ENCODE results near the gene MAP2K5. TPM values are rescaled to one million over a fixed set of nuclear protein-coding genes. Genes with fewer than 3 reads are reported as not detected.

Gene MAP2K5
- polyA plus RNA-seq, 1 donor from 2014 or later = 12.1 TPM

DNA sequence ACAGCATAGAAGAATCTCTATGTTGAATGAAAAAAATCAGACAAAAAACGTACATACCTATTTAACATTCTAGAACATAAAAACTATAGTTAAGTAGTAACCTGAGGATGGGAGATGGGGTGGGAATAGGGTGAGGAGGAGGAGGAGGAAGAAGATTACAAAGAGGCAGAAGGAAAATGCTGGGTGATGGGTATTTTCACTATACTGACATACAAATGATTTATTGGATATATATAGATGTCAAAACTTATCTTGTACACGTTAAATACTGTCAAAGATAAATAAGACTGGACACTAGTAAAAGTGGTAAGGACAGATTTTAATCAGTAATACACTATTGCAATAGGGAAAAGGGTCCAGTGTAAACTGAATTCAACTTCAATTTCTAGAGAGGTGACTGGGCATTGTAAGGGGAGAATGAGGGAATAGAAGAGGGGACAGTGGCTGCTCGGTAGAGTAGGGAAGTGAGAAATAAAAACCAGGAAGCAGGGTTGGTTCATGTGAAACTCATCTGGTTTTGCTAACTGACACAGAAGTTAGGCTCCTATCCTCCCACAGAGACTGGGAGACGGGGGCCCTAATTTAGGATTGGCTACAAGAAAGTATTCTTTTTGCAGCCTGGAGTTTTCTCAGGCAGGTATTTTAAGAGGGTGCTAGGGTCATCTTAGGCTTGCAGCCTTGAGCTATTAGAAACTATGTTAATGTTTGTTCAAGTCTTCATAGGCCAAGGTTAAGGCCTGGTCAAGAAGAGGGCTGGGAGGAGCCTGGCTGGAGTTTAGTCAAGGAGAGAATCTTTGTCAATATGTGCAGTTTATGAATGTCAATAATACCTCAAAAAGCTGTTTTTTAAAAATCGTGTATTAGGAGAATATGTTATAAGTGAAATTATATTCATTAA, 36.6 kb upstream of the MAP2K5 start:
- TF ChIP-seq SMC3 (conservative IDR thresholded peaks at IDR 0.05; ENCODE audit: poor library complexity) (no peak), RAD21 (conservative IDR thresholded peaks at IDR 0.05) (no peak), POLR2AphosphoS5 (IDR thresholded peaks at IDR 0.05) (no peak), EZH2 (IDR thresholded peaks at IDR 0.05; ENCODE audit: borderline replicate concordance, insufficient read depth, low read length, poor library complexity, severe bottlenecking) (no peak), TAF1 (IDR thresholded peaks at IDR 0.05; ENCODE audit: low read depth) (no peak), MXI1 (conservative IDR thresholded peaks at IDR 0.05; ENCODE audit: poor library complexity, severe bottlenecking) (no peak)
- no peaks in the 10 kb centered on the region for H3K79me2 ChIP-seq (replicated peaks; ENCODE audit: insufficient read depth, low read length)
- no peak overlapping the region for H3K27ac ChIP-seq (ENCODE audit: low read length)
- no peak overlapping the region for H3K9ac ChIP-seq (ENCODE audit: low read length)
- no peaks in the 10 kb centered on the region for H3K9me3 ChIP-seq (ENCODE audit: low read length)
- H3K27me3 ChIP-seq (ENCODE audit: insufficient read depth, low read depth, low read length) = peaks cover 8% of the 10 kb centered on the region
- H3K36me3 ChIP-seq (ENCODE audit: insufficient read depth, low read length) = no peaks in the 10 kb centered on the region
- H4K20me1 ChIP-seq (ENCODE audit: insufficient read depth) = no peaks in the 10 kb centered on the region
- no peak overlapping the region for H2AFZ ChIP-seq (ENCODE audit: low read depth, low read length)
- H3K4me3 ChIP-seq (ENCODE audit: low read length) = no peak overlapping the region
- no peaks in the 10 kb centered on the region for H3F3A ChIP-seq (ENCODE audit: insufficient read depth, low read length, poor library complexity, severe bottlenecking)
- no peak overlapping the region for H3K4me2 ChIP-seq (ENCODE audit: low read length)
- H3K9me2 ChIP-seq (ENCODE audit: insufficient read depth, low read length) = no peaks in the 10 kb centered on the region

- H3K36me3 ChIP-seq (ENCODE audit: insufficient read depth, low read length) = no peaks in the 10 kb centered on the region
- H3K79me2 ChIP-seq (replicated peaks; ENCODE audit: insufficient read depth, low read length) = no peaks in the 10 kb centered on the region
- TF ChIP-seq EZH2 (IDR thresholded peaks at IDR 0.05; ENCODE audit: borderline replicate concordance, insufficient read depth, low read length, poor library complexity, severe bottlenecking) (no peak), POLR2AphosphoS5 (IDR thresholded peaks at IDR 0.05) (no peak), RAD21 (conservative IDR thresholded peaks at IDR 0.05) (no peak), TAF1 (IDR thresholded peaks at IDR 0.05; ENCODE audit: low read depth) (no peak), MXI1 (conservative IDR thresholded peaks at IDR 0.05; ENCODE audit: poor library complexity, severe bottlenecking) (no peak), EP300 (conservative IDR thresholded peaks at IDR 0.05; ENCODE audit: poor library complexity, severe bottlenecking) (no peak), SMC3 (conservative IDR thresholded peaks at IDR 0.05; ENCODE audit: poor library complexity) (no peak)
- TF ChIP-seq, protein P1, sequence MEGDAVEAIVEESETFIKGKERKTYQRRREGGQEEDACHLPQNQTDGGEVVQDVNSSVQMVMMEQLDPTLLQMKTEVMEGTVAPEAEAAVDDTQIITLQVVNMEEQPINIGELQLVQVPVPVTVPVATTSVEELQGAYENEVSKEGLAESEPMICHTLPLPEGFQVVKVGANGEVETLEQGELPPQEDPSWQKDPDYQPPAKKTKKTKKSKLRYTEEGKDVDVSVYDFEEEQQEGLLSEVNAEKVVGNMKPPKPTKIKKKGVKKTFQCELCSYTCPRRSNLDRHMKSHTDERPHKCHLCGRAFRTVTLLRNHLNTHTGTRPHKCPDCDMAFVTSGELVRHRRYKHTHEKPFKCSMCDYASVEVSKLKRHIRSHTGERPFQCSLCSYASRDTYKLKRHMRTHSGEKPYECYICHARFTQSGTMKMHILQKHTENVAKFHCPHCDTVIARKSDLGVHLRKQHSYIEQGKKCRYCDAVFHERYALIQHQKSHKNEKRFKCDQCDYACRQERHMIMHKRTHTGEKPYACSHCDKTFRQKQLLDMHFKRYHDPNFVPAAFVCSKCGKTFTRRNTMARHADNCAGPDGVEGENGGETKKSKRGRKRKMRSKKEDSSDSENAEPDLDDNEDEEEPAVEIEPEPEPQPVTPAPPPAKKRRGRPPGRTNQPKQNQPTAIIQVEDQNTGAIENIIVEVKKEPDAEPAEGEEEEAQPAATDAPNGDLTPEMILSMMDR (IDR thresholded peaks at IDR 0.05; ENCODE audit: poor library complexity, severe bottlenecking) = no peak
- TF ChIP-seq, protein P2, sequence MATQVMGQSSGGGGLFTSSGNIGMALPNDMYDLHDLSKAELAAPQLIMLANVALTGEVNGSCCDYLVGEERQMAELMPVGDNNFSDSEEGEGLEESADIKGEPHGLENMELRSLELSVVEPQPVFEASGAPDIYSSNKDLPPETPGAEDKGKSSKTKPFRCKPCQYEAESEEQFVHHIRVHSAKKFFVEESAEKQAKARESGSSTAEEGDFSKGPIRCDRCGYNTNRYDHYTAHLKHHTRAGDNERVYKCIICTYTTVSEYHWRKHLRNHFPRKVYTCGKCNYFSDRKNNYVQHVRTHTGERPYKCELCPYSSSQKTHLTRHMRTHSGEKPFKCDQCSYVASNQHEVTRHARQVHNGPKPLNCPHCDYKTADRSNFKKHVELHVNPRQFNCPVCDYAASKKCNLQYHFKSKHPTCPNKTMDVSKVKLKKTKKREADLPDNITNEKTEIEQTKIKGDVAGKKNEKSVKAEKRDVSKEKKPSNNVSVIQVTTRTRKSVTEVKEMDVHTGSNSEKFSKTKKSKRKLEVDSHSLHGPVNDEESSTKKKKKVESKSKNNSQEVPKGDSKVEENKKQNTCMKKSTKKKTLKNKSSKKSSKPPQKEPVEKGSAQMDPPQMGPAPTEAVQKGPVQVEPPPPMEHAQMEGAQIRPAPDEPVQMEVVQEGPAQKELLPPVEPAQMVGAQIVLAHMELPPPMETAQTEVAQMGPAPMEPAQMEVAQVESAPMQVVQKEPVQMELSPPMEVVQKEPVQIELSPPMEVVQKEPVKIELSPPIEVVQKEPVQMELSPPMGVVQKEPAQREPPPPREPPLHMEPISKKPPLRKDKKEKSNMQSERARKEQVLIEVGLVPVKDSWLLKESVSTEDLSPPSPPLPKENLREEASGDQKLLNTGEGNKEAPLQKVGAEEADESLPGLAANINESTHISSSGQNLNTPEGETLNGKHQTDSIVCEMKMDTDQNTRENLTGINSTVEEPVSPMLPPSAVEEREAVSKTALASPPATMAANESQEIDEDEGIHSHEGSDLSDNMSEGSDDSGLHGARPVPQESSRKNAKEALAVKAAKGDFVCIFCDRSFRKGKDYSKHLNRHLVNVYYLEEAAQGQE (IDR thresholded peaks at IDR 0.05; ENCODE audit: borderline replicate concordance) = no peak
- no peaks in the 10 kb centered on the region for H4K20me1 ChIP-seq (ENCODE audit: insufficient read depth)
- peaks cover 3% of the 10 kb centered on the region for H3K27me3 ChIP-seq (ENCODE audit: insufficient read depth, low read depth, low read length)
- no peaks in the 10 kb centered on the region for H3K9me3 ChIP-seq (ENCODE audit: low read length)
- no peak overlapping the region for H3K9ac ChIP-seq (ENCODE audit: low read length)
- H2AFZ ChIP-seq (ENCODE audit: low read depth, low read length) = no peak overlapping the region
- no peaks in the 10 kb centered on the region for H3F3A ChIP-seq (ENCODE audit: insufficient read depth, low read length, poor library complexity, severe bottlenecking)
- no peak overlapping the region for H3K4me2 ChIP-seq (ENCODE audit: low read length)
- no peak overlapping the region for H3K27ac ChIP-seq (ENCODE audit: low read length)
- no peak overlapping the region for H3K4me3 ChIP-seq (ENCODE audit: low read length)
- no peaks in the 10 kb centered on the region for H3K9me2 ChIP-seq (ENCODE audit: insufficient read depth, low read length)
Measured at GRCh38 chr15:67506775-67507747, 35.4 kb upstream of the MAP2K5 start.
